Stimulated activated CD4-positive, alpha-beta T cell treated with anti-CD3 and anti-CD28 coated beads, Interleukin-2, amount 100 ng/mL, for 24 hours (primary cell): Measurements from ENCODE around the gene FRMD4A.
"Not testable (repeated sequence)": the region's sequence is repeated elsewhere in the genome, so short reads cannot be mapped to it uniquely, and the experiment has no call there.

Source experiments
- DNase-seq, 2 donors: peaks; one replicate each; pipeline ENCODE4 v3.0.0-alpha.2; 2020

FRMD4A gene

DNA sequence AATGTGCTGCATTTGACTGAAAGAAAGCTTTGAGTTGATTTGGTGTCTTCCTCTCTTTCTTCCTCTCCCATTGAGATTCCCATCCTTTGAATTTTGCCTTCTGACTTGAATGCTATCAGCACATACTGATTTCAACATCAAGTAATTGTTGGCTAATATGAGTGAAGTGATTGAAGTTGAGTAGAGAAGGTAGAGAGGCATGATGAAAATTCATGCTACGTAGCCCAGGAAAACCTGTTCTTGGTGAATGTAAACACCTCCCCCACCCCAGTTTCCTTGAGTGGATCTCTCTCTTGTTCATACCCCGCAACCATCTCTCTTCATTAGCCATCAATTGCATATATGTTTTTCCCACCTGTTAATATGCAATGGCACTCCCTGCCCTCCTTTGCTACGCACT lies 193.3 kb downstream of the FRMD4A start:
- DNase-seq, result no peak

DNA sequence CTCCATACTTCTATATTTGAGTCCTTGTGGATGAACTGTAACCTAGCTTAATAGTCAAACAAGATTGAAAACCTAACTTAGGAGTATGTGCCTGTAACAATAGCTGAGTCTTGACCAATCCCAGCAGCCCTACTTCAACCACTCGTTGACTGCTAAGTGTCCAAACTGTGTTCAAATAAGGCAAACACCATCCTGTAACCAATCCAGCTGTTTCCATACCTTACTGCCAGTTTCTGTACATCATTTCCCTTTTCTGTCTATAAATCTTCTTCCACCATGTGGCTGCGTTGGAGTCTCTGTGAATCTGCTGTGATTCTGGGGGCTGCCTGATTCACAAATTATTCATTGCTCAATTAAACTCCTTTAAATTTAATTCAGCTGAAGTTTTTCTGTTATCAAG lies 195.5 kb downstream of the FRMD4A start:
- DNase-seq, result not testable (repeated sequence)

DNA sequence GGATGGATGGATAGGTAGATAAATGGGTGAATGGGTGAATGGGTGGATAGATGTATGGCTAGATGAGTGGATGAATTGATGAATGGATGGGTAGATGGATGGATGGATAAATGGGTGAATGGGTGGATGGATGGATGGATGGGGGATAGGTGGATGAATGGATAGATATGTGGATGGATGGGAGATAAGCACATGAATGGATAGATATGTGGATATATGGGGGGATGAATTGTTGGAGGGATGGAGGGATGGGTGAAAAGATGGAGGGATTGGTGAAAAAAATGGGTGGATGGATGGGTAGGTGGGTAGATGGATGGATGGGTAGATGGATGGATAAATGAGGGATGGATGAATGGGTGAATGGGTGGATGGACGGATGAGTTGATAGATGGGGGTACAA lies 196.4 kb downstream of the FRMD4A start:
- no peak for DNase-seq

DNA sequence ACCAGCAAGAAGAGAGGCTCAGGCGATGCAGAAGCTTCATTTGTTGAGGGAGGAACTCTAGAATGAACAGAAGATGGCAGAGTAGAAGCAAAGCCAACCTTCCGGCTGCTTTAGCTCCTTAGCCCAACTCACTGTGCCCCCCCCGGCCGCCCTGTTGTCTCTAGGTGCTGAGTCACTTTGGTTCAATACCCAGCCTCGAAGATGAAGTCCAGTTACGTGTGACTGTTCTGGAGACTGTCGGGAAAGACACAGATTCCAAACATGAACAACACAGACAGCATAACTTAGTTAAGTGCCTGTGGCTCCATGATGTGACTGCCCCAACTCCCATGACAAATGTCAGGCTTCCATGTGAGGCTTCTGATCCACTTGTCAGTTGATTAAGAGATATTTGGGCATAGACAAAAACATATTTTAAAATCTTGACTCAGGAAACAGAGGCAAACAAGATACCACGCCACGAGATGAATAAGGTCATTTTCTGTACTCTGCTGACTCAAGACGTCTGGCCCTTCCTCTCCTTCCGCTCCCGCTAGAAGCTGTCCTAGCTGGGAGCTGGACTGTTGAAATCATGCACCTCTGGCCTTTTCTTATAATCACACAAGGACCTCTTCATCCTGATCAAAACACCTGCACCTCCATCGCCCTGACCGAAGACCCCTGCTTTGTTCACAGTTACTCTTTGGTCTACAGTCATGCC lies 199.3 kb downstream of the FRMD4A start:
- no peak for DNase-seq

DNA sequence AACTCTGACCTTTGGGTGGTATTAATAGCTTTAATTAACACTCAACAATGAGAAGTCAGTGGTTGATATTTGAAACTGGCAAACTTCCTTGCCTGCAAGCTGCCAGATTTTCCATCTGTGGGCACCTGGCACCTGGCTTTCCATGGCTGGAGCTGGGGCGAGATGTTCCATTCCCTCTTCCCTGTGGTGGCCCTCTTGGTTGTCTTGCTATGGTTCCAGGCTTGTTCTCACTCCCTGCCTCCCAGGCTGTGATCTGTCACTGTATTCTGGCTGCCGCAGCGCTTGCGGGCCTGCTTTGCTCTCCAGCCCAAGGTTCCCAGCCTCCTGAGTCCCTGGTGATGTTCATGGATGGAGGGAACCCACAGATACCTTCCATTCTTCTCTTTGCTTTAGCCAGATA lies 201.0 kb downstream of the FRMD4A start:
- no peak for DNase-seq

DNA sequence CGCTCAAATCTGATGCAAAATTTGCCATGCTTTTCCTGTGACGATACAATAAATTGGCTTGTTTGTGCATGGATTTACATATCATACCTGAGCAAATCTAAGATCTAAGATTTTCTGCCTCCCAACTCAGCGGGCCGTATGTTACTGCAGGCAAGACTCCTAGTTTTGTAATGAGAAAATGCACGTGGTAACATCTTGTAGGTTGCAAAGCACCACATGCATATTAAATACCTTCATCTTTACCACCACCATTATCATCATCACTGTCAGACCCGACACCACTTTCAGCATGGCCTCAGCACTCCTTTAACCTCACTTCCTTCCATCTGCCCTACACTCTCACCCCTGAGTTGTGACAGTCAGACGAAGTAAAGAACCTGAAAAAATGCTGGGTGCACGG lies 202.2 kb downstream of the FRMD4A start:
- DNase-seq, result no peak

DNA sequence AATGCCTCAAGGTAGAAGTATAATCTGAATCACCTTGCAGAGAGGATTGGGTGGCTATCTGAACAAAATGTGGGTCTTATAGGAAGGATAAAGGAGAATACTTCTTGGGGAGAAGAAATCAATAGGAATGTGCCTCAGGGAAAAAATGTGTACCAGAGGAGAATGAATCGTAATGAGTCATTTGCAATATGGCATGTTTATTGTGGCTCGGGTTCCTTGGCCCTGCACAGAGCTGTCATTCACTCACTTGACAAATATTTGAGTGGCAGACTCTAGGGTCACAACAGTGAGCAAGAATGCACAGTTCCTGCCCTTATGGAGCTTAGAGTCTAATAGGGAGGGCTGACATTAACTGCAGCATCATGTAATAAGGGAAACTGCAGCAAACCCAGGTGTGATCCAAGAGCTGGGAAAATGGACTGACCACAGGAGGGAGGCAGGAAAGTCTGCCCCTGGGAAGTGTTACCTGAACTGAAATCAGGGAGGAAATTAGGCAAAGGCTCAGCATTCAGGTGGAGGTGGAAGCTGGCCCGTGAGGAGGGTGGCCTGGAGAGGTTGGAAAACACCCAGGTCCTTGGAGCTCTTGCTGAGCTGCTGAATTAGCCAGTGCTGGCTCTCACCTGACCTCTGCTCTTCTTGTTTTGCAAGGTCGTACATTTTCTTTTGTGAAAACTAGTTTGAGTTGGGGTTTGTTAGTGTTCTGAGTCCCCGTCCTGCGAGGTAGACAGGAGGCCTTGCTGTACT lies 203.9 kb downstream of the FRMD4A start:
- DNase-seq, result no peak

DNA sequence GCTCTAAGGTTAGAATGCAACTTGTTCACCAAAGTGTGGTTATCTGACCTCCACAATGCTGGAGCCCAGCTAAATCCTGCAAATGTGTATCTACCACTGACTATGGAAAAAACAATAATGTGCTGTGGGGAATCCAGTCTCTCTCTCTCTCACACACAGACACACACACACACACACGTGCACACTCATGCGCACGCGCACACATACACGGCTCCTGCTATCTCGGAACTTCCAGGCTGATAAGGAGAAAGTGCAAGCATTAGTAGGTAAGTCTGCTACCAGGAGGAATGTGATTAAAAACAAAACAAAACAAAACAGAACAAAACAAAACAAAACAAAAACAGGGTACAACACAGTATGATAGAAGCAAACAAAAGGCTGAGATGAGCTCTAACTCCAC lies 205.2 kb downstream of the FRMD4A start:
- DNase-seq, result no peak

DNA sequence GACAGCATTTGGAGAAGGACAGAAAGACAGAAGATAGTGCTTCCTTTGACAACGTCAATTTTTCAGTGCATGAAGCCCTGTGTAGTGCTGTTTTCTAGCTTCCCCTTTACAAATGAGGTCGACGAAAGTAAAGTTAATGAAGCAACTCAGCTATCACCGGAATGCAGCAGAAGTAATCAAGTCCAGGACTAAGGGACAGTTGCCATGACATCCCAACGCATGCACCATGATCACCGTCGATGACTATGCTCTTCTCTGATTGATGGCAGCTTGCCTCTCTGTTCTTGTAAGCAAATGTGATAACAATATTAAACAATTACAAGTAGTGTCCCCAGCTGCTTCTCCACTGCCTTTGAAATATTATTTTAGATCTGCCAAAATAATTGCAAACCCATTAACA lies 205.8 kb downstream of the FRMD4A start:
- no peak for DNase-seq

DNA sequence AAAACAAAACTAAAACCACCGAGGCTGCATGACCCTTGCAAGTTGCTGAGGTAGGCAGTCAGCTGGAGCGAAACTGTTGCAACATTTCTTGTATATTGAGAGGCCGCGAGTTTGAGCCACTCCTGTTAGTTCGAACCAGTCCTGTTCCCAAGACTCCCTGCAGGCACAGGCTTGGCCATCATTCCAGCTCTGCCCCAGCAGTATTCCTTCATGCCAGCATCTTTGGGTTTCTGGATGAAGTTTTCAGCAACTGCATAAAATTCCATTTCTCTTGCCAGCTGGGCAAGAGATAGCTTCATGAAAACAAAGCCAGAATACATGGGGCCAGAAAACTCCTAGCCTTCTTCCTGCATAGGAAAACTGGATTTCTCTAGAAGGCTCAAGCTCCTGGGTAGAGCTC lies 207.6 kb downstream of the FRMD4A start:
- DNase-seq, result no peak

DNA sequence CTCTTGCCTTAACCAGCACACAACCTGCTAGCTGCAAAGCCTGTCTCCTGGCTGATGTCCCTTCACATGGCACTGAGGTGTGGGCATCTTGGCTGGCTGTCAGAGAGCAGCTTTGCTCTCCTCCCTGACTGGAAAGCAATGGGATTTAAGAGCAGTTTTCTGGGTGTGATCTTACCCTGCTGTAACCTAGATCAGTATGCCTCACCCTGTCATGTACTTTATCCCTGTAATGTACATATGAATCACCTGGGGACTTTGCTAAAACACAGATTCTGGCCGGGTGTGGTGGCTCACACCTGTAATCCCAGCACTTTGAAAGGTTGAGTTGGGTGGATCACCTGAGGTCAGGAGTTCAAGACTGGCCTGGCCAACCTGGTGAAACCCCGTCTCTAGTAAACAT lies 209.9 kb downstream of the FRMD4A start:
- DNase-seq, result no peak

DNA sequence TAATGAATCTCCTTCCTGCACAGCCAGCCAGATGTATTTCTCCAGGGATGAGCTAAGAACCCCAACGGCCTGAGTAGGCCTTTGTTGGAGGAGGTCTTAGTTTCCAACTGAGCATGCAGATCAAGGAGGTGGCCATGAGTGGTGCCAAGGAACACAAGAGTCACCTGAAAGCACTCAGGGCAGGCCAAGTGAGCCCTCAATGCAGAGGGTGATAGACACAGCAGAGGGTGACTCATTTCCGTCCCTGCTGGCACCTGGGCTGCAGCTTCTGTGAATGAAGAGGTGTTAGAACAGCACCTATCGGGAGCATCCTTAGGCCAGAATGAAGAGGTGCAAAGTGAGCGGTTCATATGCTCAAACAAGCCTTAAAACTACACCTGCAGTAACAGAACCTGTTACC lies 211.8 kb downstream of the FRMD4A start:
- DNase-seq, result no peak

DNA sequence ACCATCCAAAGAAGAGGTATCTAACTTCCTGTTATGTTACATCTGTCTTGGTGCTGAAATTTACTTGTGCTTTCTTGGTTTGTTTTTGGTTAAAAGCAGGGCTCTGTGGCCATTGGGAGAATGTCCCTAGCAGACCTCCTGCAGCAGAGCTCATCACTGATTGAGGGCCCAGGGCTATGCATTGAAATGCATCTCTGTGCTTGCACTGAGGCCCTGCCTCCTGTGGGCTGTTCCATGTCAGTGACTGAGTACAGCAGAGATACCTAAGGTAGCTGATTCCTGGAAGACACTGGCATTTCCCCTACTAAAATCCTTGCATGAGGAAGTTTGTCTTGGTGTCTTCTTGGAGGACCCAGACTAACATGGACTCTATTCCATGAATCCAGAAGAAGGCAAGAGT lies 213.9 kb downstream of the FRMD4A start:
- DNase-seq, result no peak

DNA sequence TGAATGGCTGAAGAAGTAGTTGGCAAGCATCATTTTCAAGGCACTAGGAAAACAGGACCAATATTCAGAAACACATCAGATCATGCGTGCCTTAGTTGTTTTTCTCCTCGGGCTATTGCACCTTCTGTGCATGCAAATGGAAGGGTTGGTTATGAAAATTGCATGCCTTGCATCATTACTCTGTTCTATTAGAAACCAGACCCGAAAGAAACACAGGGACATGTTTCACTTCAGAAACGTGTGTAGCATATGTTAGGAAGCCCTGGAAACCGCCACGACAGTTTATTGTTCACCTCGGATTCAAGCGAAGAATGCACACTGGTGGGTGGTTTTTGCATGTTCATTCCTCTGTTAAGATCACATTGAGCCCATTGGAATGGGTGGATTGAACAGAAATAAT lies 214.7 kb downstream of the FRMD4A start:
- DNase-seq, result no peak

DNA sequence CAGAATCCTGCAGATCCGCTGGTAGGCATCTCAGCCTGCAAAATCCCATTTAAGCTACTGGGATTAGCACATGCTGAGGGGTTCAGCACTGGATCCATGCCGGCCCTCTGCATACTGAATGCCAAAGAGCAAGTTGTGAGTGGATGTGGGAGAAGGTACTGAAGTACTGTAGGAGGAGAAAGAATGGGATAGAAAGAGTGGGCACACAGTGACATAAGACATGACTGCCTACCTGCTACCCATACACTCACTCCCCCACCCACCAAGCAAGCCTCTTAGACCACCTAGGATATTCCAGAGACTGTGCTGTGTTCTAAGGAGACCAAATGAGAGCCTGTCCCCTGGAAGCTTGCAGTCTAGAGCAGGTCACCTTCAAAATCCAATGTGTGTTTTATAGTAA lies 215.9 kb downstream of the FRMD4A start:
- no peak for DNase-seq

DNA sequence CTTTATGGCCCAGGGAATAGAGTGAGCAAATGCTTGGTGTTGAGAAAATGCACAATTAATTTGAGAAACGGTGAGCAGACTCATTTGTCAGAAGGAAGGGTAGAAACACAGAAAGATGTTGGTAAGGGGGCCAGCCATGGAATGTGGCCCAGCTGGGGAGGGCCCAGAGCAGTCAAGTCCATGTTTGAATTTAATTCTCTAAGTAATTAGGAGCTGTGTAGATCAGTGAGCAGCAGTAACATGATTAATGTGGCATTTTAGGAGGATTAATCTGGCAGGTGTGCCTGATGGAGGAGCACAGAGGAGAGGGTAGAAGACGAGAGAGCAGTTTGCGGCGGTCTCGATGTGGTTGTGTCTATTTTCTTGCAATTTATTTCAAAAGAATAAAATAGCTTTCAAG lies 218.7 kb downstream of the FRMD4A start:
- DNase-seq, result no peak

DNA sequence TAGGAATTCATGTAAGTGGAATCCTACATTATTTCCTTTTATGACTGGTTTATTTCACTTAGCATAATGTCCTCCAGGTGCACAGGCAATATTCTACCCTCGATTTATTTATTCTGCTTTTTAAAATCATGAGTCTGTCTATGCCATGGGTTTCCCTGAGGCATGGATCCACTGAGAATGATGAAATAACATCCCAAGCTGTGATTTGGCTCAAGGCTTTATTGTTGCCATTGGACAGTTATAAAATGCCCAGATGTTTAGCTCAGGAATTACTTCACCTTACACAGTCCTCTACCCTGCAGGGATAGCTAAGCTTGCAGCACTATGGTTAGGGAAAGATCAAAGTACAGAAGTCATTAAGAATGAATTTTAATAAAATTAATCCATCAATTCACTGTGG lies 219.5 kb downstream of the FRMD4A start:
- no peak for DNase-seq

DNA sequence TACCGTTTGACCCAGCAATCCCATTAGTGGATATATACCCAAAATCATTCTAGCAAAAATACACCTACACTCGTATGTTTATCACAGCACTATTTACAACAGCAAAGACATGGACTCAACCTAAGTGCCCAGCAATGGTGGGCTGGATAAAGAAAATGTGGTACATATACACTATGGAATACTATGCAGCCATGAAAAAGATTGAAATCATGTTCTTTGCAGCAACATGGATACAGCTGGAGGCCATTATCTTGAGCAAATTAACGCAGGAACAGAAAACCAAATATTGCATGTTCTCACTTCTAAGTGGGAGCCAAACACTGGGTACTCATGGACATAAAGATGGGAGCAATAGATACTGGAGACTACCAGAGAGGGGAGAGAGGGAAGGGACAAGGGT lies 223.9 kb downstream of the FRMD4A start:
- DNase-seq, result no peak

DNA sequence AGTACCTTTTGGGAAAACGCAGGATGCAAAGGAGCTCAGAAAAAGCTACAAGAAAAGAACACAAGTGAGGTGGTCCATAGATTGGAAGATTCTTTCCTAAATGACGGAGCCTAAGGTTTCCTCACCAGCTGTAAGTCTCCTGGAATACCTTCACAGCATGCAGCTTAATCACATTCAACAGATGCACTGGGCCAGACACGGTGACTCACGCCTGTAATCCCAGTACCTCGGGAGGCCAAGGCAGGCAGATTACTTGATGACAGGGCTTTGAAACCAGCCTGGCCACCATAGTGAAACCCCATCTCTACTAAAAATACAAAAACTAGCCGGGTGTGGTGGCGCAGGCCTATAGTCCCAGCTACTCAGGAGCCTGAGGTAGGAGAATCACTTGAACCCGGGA lies 228.7 kb downstream of the FRMD4A start:
- DNase-seq, result no peak

DNA sequence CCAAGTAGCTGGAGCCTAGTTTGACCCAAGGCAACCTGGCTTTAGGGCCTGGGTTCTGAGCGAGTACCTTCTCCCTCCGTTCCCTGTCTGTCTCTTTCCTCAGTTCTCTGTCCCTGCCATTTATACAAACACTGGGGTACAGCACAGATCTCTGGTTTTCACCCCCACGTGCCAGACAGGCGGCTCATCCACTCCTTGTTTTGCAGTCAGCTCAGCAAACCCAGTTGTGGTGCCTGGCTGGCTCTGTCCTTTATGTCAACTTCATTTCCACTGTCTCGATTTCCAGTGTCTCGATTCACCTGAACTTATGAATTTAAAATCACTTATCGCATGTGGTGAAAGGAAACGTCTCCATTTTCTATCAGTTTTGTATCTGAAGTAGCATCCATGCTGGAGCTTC lies 230.8 kb downstream of the FRMD4A start:
- DNase-seq, result no peak

DNA sequence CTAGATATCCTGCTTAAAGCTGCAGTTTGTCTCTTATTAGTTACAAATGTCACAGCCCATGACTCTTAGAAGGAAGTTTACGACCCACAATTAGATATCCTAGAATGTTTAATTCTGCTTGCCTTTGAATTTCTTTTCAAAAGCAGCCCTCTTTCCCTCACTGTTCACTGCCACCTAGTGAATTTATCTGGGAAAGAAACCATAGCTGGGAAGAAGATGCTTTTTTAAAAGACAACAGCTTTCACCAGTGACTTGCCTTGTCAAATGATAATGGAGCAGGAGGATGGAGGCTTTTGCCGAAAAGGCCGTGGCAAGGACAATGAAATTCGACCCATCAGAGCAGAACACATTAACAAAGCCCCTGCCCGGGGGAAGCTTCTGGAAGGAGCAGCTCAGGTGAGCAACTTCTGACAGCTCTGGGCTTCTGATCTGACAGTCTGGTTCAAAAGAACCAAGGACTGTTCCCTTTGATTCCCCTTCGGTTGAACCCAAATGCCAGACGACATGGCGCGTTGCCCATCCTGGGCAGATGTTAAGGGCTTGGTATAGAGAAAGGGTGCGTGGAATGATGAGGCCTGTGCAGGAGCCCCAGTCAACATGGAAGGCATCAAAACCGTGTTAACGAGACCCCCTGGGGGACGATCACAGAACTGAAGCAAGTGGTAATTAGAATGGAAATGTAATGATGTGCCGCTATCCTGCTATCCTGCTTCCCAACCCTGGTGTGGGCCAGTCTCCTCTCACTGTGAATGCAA lies 236.8 kb downstream of the FRMD4A start:
- DNase-seq, result no peak

DNA sequence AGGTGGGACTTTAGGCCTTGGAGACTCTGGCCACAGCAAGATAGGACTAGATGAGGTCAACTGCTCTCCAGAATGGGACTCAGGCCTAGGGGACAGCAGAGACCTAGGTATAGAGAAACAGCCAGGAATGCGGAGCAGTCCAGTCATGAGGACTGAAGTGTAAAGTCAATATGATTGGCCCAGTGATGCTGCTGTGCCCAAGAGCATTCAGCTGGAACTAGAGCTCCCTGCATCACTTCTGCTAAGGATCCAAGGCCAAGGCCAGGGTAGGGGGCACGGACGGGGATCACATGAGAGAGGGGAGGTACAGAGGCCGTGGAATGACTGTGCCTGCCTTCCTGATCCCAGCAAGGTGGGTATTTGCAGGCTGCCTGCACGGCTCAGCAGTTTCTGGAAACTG lies 237.9 kb downstream of the FRMD4A start:
- no peak for DNase-seq

DNA sequence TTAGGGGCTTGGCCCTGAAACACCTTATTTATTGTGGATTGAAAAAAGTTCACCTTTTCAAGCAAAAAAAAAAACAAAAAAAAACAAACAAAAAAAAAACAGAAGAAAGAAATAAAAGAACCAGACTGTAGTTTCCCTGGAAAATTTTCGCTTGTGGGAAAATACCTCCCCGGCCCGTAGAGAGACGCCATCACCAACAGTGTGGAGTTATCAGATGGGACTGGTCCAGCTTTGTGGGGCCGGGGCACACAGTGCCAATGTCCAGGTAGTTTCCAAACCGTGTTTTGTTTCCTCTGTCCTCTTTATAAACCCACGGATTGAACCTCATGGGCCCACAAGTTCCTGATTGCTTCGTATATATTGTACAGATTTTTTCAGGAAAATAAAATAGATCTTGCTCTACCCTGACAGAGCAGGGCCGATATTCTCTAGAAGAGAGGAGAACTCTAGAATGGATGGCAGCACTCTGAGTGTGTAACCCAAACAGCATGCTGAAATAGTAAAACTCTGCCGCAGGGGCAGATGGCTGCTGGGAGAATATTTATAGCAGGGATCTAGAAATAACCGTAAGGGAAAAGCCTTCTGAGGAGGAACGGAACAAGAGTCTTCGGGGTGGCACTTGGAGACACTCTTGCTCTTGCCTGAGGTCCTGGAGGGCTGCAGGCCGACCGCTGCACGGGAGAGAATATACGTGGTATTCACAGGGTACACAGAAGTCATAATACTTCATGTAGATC lies 241.0 kb downstream of the FRMD4A start:
- DNase-seq, result no peak
